Karpas-422 (cell line): Measurements from ENCODE around the gene C2CD4D. TPM values are rescaled to one million over a fixed set of nuclear protein-coding genes. Genes with fewer than 3 reads are reported as not detected.

Experiments used
- DNase-seq: peaks from one replicate; pipeline ENCODE4 v3.0.0-alpha.2; 2015
- H2AFZ ChIP-seq: fragments of 200-600 bp; sonication (generic); 2 replicates; pipeline ENCODE4 v1.6.1; 2014; ENCODE audit warnings: antibody characterized with exemption, low read length, mixed read lengths
- H3K27ac ChIP-seq: fragments of 200-600 bp; sonication (generic); 2 replicates; pipeline ENCODE4 v1.5.1; 2014; ENCODE audit warnings: mild to moderate bottlenecking, low read length, moderate library complexity
- H3K27me3 ChIP-seq: fragments of 200-600 bp; sonication (generic); 2 replicates; pipeline ENCODE4 v1.6.1; 2014; ENCODE audit warnings: low read length, mixed read lengths
- H3K36me3 ChIP-seq: fragments of 200-600 bp; sonication (generic); 2 replicates; pipeline ENCODE4 v1.6.1; 2014; ENCODE audit warnings: low read length, mixed read lengths; ENCODE audit not compliant: insufficient read depth
- H3K4me1 ChIP-seq: fragments of 200-600 bp; sonication (generic); 2 replicates; pipeline ENCODE4 v1.6.1; 2014; ENCODE audit warnings: mild to moderate bottlenecking, low read length, mixed read lengths
- H3K4me2 ChIP-seq: fragments of 200-600 bp; sonication (generic); 2 replicates; pipeline ENCODE4 v1.6.1; 2014; ENCODE audit warnings: low read length, low read depth, mild to moderate bottlenecking; ENCODE audit not compliant: poor library complexity, severe bottlenecking
- H3K4me3 ChIP-seq: fragments of 200-600 bp; sonication (generic); 2 replicates; pipeline ENCODE4 v1.5.1; 2014; ENCODE audit warnings: mild to moderate bottlenecking, antibody characterized with exemption, low read length, mixed read lengths
- H3K79me2 ChIP-seq: fragments of 200-600 bp; sonication (generic); 2 replicates; pipeline ENCODE4 v1.6.1; 2014; ENCODE audit warnings: mild to moderate bottlenecking, low read length, mixed read lengths
- H3K9ac ChIP-seq: fragments of 200-600 bp; sonication (generic); 2 replicates; pipeline ENCODE4 v1.6.0; 2014; ENCODE audit warnings: low read length
- H3K9me2 ChIP-seq: fragments of 200-600 bp; sonication (generic), shearing (Covaris generic); replicated peaks from 2 replicates; pipeline ENCODE4 v1.6.0; 2014; ENCODE audit warnings: mild to moderate bottlenecking, low read length, moderate library complexity; ENCODE audit not compliant: insufficient read depth
- H3K9me3 ChIP-seq: fragments of 300-700, 200-600 bp; sonication (generic); 2 replicates; pipeline ENCODE4 v1.6.1; 2014; ENCODE audit warnings: low read length, mixed read lengths
- H4K20me1 ChIP-seq: fragments of 200-600 bp; sonication (generic); 2 replicates; pipeline ENCODE4 v1.6.1; 2014; ENCODE audit warnings: mild to moderate bottlenecking, antibody characterized with exemption, low read length, low read depth; ENCODE audit not compliant: insufficient read depth
- total RNA-seq: library from RNA; depleted of rRNA; stranded (reverse); fragments of >200 nt; shearing (Covaris generic); gene quantifications from 2 replicates; pipeline ENCODE4 v1.2.3, GENCODE V29; 2014; ENCODE audit warnings: low replicate concordance

C2CD4D gene
- total RNA-seq, 1 experiment from 2014 or later: not detected

DNA sequence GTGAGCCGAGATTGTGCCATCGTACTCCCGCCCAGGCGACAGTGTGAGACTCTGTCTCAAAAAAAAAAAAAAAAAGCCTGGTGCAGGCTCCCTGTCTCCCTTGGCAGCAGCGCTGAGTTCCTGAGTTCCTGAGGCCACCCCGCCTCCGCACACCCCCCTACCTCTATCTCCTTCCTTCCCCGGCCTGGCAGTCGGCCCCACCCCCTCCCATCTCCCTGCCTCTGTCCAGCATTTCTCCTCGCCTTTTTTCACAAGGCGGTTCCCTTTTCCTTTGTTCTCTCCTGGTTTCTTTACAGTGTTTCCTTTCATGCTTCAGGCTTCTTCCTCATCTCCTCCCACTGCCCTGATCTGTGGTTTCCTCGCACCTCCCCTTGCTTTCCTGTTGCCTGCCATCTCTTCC, 10.7 kb downstream of the C2CD4D start:
- H2AFZ ChIP-seq: no peak overlapping the region
- DNase-seq: no peak
- H3K9me2 ChIP-seq: no peaks in the 10 kb centered on the region
- H3K9me3 ChIP-seq: no peaks in the 10 kb centered on the region
- H3K4me2 ChIP-seq: no peak overlapping the region
- H3K9ac ChIP-seq: no peak overlapping the region
- H3K79me2 ChIP-seq: no peaks in the 10 kb centered on the region
- no peaks in the 10 kb centered on the region for H4K20me1 ChIP-seq
- H3K4me3 ChIP-seq: no peak overlapping the region
- H3K27ac ChIP-seq: no peak overlapping the region
- H3K36me3 ChIP-seq: no peaks in the 10 kb centered on the region
- H3K27me3 ChIP-seq: no peaks in the 10 kb centered on the region
- H3K4me1 ChIP-seq: no peaks in the 10 kb centered on the region

DNA sequence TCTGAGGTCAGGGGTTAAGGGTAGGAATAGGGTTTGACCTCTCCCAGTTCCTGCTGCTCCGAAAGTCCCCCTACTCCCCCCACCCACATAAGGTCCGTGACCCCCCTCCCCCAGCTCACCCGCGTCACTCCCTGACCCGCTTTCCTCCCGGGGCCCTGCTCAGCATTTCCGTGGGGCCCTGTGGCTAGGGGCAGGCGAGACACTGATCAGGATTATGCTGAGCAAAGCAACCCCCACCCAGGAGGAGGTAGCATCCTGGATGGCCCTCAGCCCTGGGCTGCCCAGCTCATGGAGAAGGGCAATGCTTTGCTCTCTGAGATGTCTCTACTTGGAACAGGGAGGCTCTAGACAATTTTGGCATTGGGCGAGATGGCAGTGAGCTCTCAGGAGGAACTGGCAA, 11.8 kb downstream of the C2CD4D start:
- no peak overlapping the region for H3K4me3 ChIP-seq

GRCh38 chr1:151825751-151826660, 13.6 kb downstream of the C2CD4D start:
- no peak overlapping the region for H3K4me2 ChIP-seq

More for the DNA sequence above, 11.8 kb downstream of the C2CD4D start:
- H3K4me2 ChIP-seq: no peak overlapping the region
- H3K79me2 ChIP-seq: no peaks in the 10 kb centered on the region
- H3K27me3 ChIP-seq: no peaks in the 10 kb centered on the region
- no peak overlapping the region for H3K9ac ChIP-seq
- no peaks in the 10 kb centered on the region for H3K9me2 ChIP-seq
- H3K4me1 ChIP-seq: no peaks in the 10 kb centered on the region
- no peak overlapping the region for H3K27ac ChIP-seq
- H3K9me3 ChIP-seq: no peaks in the 10 kb centered on the region
- DNase-seq: no peak
- H3K36me3 ChIP-seq: no peaks in the 10 kb centered on the region
- H2AFZ ChIP-seq: no peak overlapping the region
- no peaks in the 10 kb centered on the region for H4K20me1 ChIP-seq

DNA sequence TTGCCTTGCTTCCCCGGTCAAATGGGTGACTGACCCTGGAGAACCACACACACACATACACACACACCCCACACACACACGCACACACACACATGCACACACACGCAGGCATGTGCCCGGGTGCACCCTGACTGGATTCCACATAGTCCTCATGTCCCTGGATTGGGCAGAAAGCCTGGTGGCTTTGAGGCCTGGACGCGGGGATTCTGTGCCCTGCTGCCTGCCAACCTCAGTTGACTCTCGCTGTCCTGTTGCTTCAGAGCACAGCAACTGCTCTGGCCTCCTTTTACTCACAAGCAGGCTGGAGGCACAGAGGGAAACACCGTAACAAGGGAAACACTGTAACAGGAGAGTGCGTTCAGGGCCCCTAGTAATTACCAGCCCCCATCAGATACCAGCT, 14.4 kb downstream of the C2CD4D start:
- H3K4me1 ChIP-seq: no peaks in the 10 kb centered on the region

More at GRCh38 chr1:151825751-151826660, 13.6 kb downstream of the C2CD4D start:
- no peaks in the 10 kb centered on the region for H3K27me3 ChIP-seq
- H3K27ac ChIP-seq: no peak overlapping the region
- H3K79me2 ChIP-seq: no peaks in the 10 kb centered on the region
- no peaks in the 10 kb centered on the region for H3K9me3 ChIP-seq
- no peaks in the 10 kb centered on the region for H3K36me3 ChIP-seq
- no peak overlapping the region for H3K4me3 ChIP-seq
- no peak overlapping the region for H3K9ac ChIP-seq
- no peaks in the 10 kb centered on the region for H4K20me1 ChIP-seq
- no peak for DNase-seq
- no peaks in the 10 kb centered on the region for H3K9me2 ChIP-seq
- H3K4me1 ChIP-seq: no peaks in the 10 kb centered on the region
- H2AFZ ChIP-seq: no peak overlapping the region

GRCh38 chr1:151823175-151823574, 16.4 kb downstream of the C2CD4D start:
- no peak overlapping the region for H3K9ac ChIP-seq
- H3K27ac ChIP-seq: no peak overlapping the region
- no peak for DNase-seq
- H2AFZ ChIP-seq: no peak overlapping the region
- no peaks in the 10 kb centered on the region for H3K4me1 ChIP-seq
- H3K9me3 ChIP-seq: no peaks in the 10 kb centered on the region
- H3K4me2 ChIP-seq: no peak overlapping the region
- H4K20me1 ChIP-seq: no peaks in the 10 kb centered on the region
- no peaks in the 10 kb centered on the region for H3K9me2 ChIP-seq
- no peak overlapping the region for H3K4me3 ChIP-seq
- H3K27me3 ChIP-seq: no peaks in the 10 kb centered on the region
- no peaks in the 10 kb centered on the region for H3K36me3 ChIP-seq
- H3K79me2 ChIP-seq: no peaks in the 10 kb centered on the region

More for the DNA sequence above, 14.4 kb downstream of the C2CD4D start:
- Histone ChIP-seq H2AFZ (no peak overlapping the region), H3K9me3 (no peaks in the 10 kb centered on the region), H3K79me2 (no peaks in the 10 kb centered on the region), H3K4me2 (no peak overlapping the region), H3K27me3 (no peaks in the 10 kb centered on the region), H3K4me3 (no peak overlapping the region), H3K9ac (no peak overlapping the region), H3K9me2 (no peaks in the 10 kb centered on the region), H4K20me1 (no peaks in the 10 kb centered on the region), H3K27ac (no peak overlapping the region), H3K36me3 (no peaks in the 10 kb centered on the region)
- DNase-seq: no peak

DNA sequence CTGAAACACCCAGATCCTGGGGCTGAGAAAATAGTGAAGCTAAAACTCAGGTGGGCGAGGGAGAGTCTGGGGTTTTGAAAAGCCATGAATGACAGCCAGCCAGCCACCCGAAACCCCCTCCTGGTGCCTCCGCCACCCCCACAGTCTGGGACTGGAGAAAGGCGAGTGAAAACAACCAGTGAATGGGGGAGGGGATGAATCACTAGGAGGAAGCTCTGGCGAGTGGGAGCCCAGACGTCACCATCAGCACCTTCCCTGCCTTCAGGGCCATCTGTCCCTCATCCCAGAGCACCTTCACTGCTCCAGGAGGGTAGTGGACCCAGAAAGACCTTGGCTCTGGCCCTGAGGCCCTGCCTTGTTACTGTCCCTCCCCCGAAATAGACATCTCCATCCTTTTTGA, 17.2 kb downstream of the C2CD4D start:
- no peak overlapping the region for H3K9ac ChIP-seq
- H3K9me2 ChIP-seq: no peaks in the 10 kb centered on the region
- H4K20me1 ChIP-seq: no peaks in the 10 kb centered on the region
- no peaks in the 10 kb centered on the region for H3K79me2 ChIP-seq
- H3K4me1 ChIP-seq: no peaks in the 10 kb centered on the region
- H3K27me3 ChIP-seq: no peaks in the 10 kb centered on the region
- no peak overlapping the region for H3K27ac ChIP-seq
- no peak overlapping the region for H3K4me3 ChIP-seq
- H3K4me2 ChIP-seq: no peak overlapping the region
- no peak for DNase-seq
- no peaks in the 10 kb centered on the region for H3K9me3 ChIP-seq
- H2AFZ ChIP-seq: no peak overlapping the region
- no peaks in the 10 kb centered on the region for H3K36me3 ChIP-seq

GRCh38 chr1:151820940-151821339, 18.7 kb downstream of the C2CD4D start:
- no peak overlapping the region for H3K4me2 ChIP-seq
- no peak overlapping the region for H3K4me3 ChIP-seq
- H4K20me1 ChIP-seq: no peaks in the 10 kb centered on the region
- H3K36me3 ChIP-seq: no peaks in the 10 kb centered on the region
- no peak for DNase-seq
- H3K27ac ChIP-seq: no peak overlapping the region
- no peak overlapping the region for H2AFZ ChIP-seq
- H3K9me3 ChIP-seq: no peaks in the 10 kb centered on the region
- H3K79me2 ChIP-seq: no peaks in the 10 kb centered on the region
- no peaks in the 10 kb centered on the region for H3K9me2 ChIP-seq
- no peaks in the 10 kb centered on the region for H3K27me3 ChIP-seq
- no peaks in the 10 kb centered on the region for H3K4me1 ChIP-seq
- no peak overlapping the region for H3K9ac ChIP-seq

GRCh38 chr1:151819976-151820623, 19.5 kb downstream of the C2CD4D start:
- no peaks in the 10 kb centered on the region for H3K9me3 ChIP-seq
- no peak overlapping the region for H2AFZ ChIP-seq
- no peaks in the 10 kb centered on the region for H3K9me2 ChIP-seq
- no peak overlapping the region for H3K4me2 ChIP-seq
- no peaks in the 10 kb centered on the region for H4K20me1 ChIP-seq
- no peaks in the 10 kb centered on the region for H3K27me3 ChIP-seq
- no peaks in the 10 kb centered on the region for H3K36me3 ChIP-seq
- H3K79me2 ChIP-seq: no peaks in the 10 kb centered on the region
- no peak for DNase-seq
- no peak overlapping the region for H3K4me3 ChIP-seq
- H3K9ac ChIP-seq: no peak overlapping the region
- H3K4me1 ChIP-seq: no peaks in the 10 kb centered on the region
- no peak overlapping the region for H3K27ac ChIP-seq
